Liver (tissue), 9 donors: ENCODE measurements around the gene VPS35. TPM values are rescaled to one million over a fixed set of nuclear protein-coding genes. Genes with fewer than 3 reads are reported as not detected.

Source experiments
- DNase-seq: peaks from one replicate; pipeline ENCODE4 v3.0.0-alpha.2; 2017; ENCODE audit warnings: low spot score
- H3K27ac ChIP-seq, 2 donors: one replicate each; pipeline ENCODE4 v1.7.0; 2013; ENCODE audit warnings: inconsistent platforms in 2 of 2, low read length in 2 of 2, control low read depth in 1 of 2, low read depth in 1 of 2, mild to moderate bottlenecking in 1 of 2
- H3K27me3 ChIP-seq, 4 donors: one replicate each; pipeline versions ENCODE4 v1.6.1 to v1.7.0; 2013; ENCODE audit warnings: low read length in 3 of 4, inconsistent platforms in 1 of 4, mild to moderate bottlenecking in 1 of 4, moderate library complexity in 1 of 4; ENCODE audit not compliant: control insufficient read depth in 4 of 4, insufficient read depth in 4 of 4
- H3K36me3 ChIP-seq, 4 donors: one replicate each; pipeline versions ENCODE4 v1.6.1 to v1.7.0; 2013; ENCODE audit warnings: low read length in 3 of 4, mild to moderate bottlenecking in 3 of 4, low read depth in 1 of 4, moderate library complexity in 1 of 4; ENCODE audit not compliant: control insufficient read depth in 4 of 4, insufficient read depth in 3 of 4
- H3K4me1 ChIP-seq, 4 donors: one replicate each; pipeline versions ENCODE4 v1.6.1 to v1.7.0; 2013; ENCODE audit warnings: low read length in 3 of 4, mild to moderate bottlenecking in 3 of 4, moderate library complexity in 1 of 4; ENCODE audit not compliant: control insufficient read depth in 4 of 4, insufficient read depth in 4 of 4
- H3K4me3 ChIP-seq, 3 donors: one replicate each; pipeline versions ENCODE4 v1.6.1 to v1.7.0; 2013; ENCODE audit warnings: low read length in 3 of 3, control low read depth in 1 of 3, low read depth in 1 of 3, mild to moderate bottlenecking in 1 of 3
- H3K9ac ChIP-seq, 2 donors: one replicate each; pipeline ENCODE4 v1.7.0; 2013; ENCODE audit warnings: low read length in 2 of 2, mild to moderate bottlenecking in 2 of 2, moderate library complexity in 2 of 2, control low read depth in 1 of 2, low read depth in 1 of 2
- H3K9me3 ChIP-seq, 4 donors: one replicate each; pipeline versions ENCODE4 v1.6.1 to v1.7.0; 2013; ENCODE audit warnings: low read length in 3 of 4; ENCODE audit not compliant: control insufficient read depth in 4 of 4
- ATF3 ChIP-seq: IDR thresholded peaks from 2 replicates; pipeline ENCODE4 v1.6.1; 2016; ENCODE audit warnings: antibody characterized with exemption
- FOXA1 ChIP-seq: IDR thresholded peaks from 2 replicates; pipeline ENCODE4 v1.6.1; 2016; ENCODE audit warnings: antibody characterized with exemption
- FOXA2 ChIP-seq: IDR thresholded peaks from 2 replicates; pipeline ENCODE4 v1.6.1; 2016; ENCODE audit warnings: antibody characterized with exemption
- HNF4G ChIP-seq: IDR thresholded peaks from 2 replicates; pipeline ENCODE4 v1.6.1; 2016; ENCODE audit warnings: antibody characterized with exemption
- JUND ChIP-seq, 2 donors: IDR thresholded peaks; 2 replicates each; pipeline ENCODE4 v1.6.1; 2016; ENCODE audit warnings: antibody characterized with exemption in 2 of 2
- NR2F2 ChIP-seq: IDR thresholded peaks from 2 replicates; pipeline ENCODE4 v1.6.1; 2016; ENCODE audit warnings: antibody characterized with exemption
- RAD21 ChIP-seq, 2 donors: IDR thresholded peaks; 2 replicates each; pipeline ENCODE4 v1.6.1; 2016; ENCODE audit warnings: antibody characterized with exemption in 2 of 2, mild to moderate bottlenecking in 2 of 2
- REST ChIP-seq: IDR thresholded peaks from 2 replicates; pipeline ENCODE4 v1.6.1; 2016; ENCODE audit warnings: antibody characterized with exemption, mild to moderate bottlenecking
- TAF1 ChIP-seq: conservative IDR thresholded peaks from 2 replicates; pipeline ENCODE4 v1.6.1; 2016; ENCODE audit warnings: antibody characterized with exemption, mild to moderate bottlenecking
- YY1 ChIP-seq: IDR thresholded peaks from 2 replicates; pipeline ENCODE4 v1.6.1; 2016; ENCODE audit warnings: antibody characterized with exemption, mild to moderate bottlenecking
- WGBS: extraction: QIAGEN DNeasy Blood & Tissue Kit; methylation state at CpG from one replicate; pipeline ENCODE4 v1.1.7; 2013; 5-methylcytosine and 5-hydroxymethylcytosine counted together
- polyA plus RNA-seq, 2 donors: library from polyadenylated mRNA; stranded (reverse) in 1 of 2; unstranded in 1 of 2; fragments of 200-250 nt in 1 of 2; fragments of >200 nt in 1 of 2; fragmentation: Nextera tagmentation in 1 of 2; extraction: Ambion mirVana in 1 of 2; gene quantifications; one replicate each; pipeline versions ENCODE4 v1.2.1 to v1.2.3, GENCODE V29; 2013 to 2015
- total RNA-seq, 2 donors: library from RNA; depleted of rRNA; stranded (reverse); fragments of >200 nt; gene quantifications; one replicate each; pipeline ENCODE4 v1.2.3, GENCODE V29; 2014
- TF ChIP-seq, protein P1 (sequence below): fragments of 150-350 bp; IDR thresholded peaks from 2 replicates; pipeline ENCODE4 v1.5.1; 2017; ENCODE audit warnings: improper control_type of control experiment, low read depth, low read length; ENCODE audit not compliant: missing input control
- TF ChIP-seq, protein P2 (sequence below): IDR thresholded peaks from 2 replicates; pipeline ENCODE4 v1.6.1; 2016; ENCODE audit warnings: antibody characterized with exemption
- donor health status: healthy.
- donor health status: healthy.
- donor health status: healthy.
- donor health status: healthy.
- donor health status: healthy.

The VPS35 gene
- total and polyA plus RNA-seq, 4 donors: 10.5 to 52.7 (median 23.6) TPM

DNA sequence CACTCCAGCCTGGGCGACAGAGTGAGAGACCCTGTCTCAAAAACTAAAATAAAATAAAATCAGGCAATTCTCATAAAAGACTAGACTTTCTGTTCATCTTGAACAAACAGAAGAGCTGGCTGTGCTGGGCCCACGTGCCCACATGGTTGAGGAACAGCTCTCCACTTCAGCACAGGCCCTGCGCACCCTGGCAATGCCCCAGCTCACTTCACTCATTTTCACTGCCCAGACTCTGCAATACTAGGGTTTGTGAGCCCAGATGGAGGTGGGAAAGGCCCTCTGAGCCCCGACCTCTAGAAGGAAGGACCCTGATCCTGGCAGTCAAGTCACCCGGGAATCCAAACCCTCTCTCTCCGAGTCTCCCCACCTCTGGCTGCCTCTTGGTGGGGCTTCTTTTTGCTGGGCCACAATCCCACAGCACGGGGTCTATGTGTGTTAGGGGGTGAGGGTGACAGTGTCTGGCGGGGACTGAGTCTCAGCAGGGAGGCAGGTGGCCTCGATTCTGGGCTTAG, 44.4 kb upstream of the VPS35 start:
- Histone ChIP-seq H3K4me3 (no peak overlapping the region), H3K9me3 (no peaks in the 10 kb centered on the region), H3K36me3 (no peaks in the 10 kb centered on the region), H3K9ac (no peak overlapping the region), H3K4me1 (no peaks in the 10 kb centered on the region), H3K27me3 (no peaks in the 10 kb centered on the region), H3K27ac (no peak overlapping the region)
- 85% methylated on average over 9 of the region's 9 CpGs for WGBS
- DNase-seq: no peak
- TF ChIP-seq, protein P1, sequence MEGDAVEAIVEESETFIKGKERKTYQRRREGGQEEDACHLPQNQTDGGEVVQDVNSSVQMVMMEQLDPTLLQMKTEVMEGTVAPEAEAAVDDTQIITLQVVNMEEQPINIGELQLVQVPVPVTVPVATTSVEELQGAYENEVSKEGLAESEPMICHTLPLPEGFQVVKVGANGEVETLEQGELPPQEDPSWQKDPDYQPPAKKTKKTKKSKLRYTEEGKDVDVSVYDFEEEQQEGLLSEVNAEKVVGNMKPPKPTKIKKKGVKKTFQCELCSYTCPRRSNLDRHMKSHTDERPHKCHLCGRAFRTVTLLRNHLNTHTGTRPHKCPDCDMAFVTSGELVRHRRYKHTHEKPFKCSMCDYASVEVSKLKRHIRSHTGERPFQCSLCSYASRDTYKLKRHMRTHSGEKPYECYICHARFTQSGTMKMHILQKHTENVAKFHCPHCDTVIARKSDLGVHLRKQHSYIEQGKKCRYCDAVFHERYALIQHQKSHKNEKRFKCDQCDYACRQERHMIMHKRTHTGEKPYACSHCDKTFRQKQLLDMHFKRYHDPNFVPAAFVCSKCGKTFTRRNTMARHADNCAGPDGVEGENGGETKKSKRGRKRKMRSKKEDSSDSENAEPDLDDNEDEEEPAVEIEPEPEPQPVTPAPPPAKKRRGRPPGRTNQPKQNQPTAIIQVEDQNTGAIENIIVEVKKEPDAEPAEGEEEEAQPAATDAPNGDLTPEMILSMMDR: no peak
- TF ChIP-seq RAD21 (IDR thresholded peaks at IDR 0.05) (no peak), FOXA1 (no peak), TAF1 (no peak)
- TF ChIP-seq, protein P2, sequence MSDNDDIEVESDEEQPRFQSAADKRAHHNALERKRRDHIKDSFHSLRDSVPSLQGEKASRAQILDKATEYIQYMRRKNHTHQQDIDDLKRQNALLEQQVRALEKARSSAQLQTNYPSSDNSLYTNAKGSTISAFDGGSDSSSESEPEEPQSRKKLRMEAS: no peak

GRCh38 chr16:46732561-46732960, 43.6 kb upstream of the VPS35 start:
- Histone ChIP-seq H3K4me3 (no peak overlapping the region), H3K36me3 (no peaks in the 10 kb centered on the region), H3K9me3 (no peaks in the 10 kb centered on the region), H3K9ac (no peak overlapping the region), H3K27ac (no peak overlapping the region), H3K27me3 (no peaks in the 10 kb centered on the region), H3K4me1 (no peaks in the 10 kb centered on the region)
- DNase-seq: no peak
- 92% methylated on average over 4 of the region's 4 CpGs for WGBS
- no peak for TF ChIP-seq YY1
- TF ChIP-seq ATF3: no peak
- no peak for TF ChIP-seq FOXA2
- no peak for TF ChIP-seq NR2F2

- Histone ChIP-seq H3K36me3 (no peaks in the 10 kb centered on the region), H3K9ac (no peak overlapping the region), H3K27me3 (no peaks in the 10 kb centered on the region), H3K4me1 (no peaks in the 10 kb centered on the region), H3K9me3 (no peaks in the 10 kb centered on the region), H3K27ac (no peak overlapping the region), H3K4me3 (no peak overlapping the region)
- TF ChIP-seq HNF4G (no peak), REST (no peak), JUND (IDR thresholded peaks at IDR 0.05) (no peak)
- 81% methylated on average over 23 of the region's 23 CpGs for WGBS
- DNase-seq: no peak
These were observed 42.9 kb upstream of the VPS35 start for GRCh38 chr16:46731691-46732555.
